ENCODE results near the gene VAPA.

The VAPA gene

DNA sequence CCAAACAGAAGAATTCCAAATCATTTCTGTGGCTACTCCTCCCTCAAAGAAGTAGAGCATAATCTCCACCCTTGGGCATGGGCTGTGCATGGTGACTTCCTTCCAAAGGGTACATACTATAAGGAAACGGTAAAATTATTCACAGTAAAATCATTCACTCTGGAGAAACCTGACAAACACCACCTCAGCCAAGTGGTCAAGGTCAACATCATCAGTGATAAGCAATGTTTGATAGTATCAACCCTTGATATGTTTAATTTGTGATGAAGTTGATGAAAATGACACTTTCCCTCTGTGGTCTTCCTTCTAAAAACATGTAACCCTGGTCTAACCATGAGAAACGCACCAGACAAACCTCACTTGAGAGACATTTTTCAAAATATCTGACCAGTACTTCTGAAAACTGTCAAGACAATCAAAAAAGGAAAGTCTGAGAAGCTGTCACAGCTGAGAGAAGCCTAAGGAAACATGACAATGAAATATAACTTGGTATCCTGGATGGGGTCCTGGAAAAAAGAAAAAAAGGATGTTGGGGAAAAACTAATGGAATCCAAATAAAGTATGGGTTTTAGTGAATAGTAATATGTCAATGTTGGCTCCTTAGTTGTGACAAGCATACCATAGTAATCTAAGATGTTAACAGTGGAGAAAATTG is 37.5 kb upstream of the VAPA start:
- Histone ChIP-seq H3K36me3 (ENCODE audit: control insufficient read depth, insufficient read depth, low read length) (no peaks in the 10 kb centered on the region), H3K27ac (ENCODE audit: low read depth, low read length) (no peak overlapping the region), H3K9ac (ENCODE audit: low read length) (no peak overlapping the region), H3K4me1 (ENCODE audit: control insufficient read depth, insufficient read depth, low read length) (no peaks in the 10 kb centered on the region), H3K27me3 (ENCODE audit: control insufficient read depth, insufficient read depth, low read length) (no peaks in the 10 kb centered on the region), H3K4me3 (ENCODE audit: low read length) (no peak overlapping the region)

- Histone ChIP-seq H3K36me3 (ENCODE audit: control insufficient read depth, insufficient read depth, low read length) (no peaks in the 10 kb centered on the region), H3K27ac (ENCODE audit: low read depth, low read length) (peak overlapping the region; percentile 12), H3K9ac (ENCODE audit: low read length) (no peak overlapping the region), H3K4me1 (ENCODE audit: control insufficient read depth, insufficient read depth, low read length) (no peaks in the 10 kb centered on the region), H3K4me3 (ENCODE audit: low read length) (peak overlapping the region; percentile 17), H3K27me3 (ENCODE audit: control insufficient read depth, insufficient read depth, low read length) (no peaks in the 10 kb centered on the region)
Measured at GRCh38 chr18:9876867-9877654, 36.8 kb upstream of the VAPA start.

DNA sequence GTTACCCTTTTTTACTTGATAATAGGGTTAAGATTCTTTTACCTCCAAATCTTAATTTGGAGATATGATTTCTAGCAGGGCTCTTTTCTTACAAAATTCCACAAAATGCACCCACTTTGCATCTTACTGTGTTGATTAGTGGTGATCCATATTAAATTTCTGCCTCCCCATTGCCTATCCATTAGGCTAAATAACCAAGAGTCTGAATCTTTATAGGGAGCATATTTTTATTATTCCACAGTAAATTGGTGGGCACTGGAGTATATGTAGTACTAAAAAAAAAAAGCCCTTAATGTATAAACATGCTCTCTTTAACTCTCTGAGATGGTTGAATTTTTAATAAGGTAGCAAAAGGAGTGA is 36.2 kb upstream of the VAPA start:
- Histone ChIP-seq H3K36me3 (ENCODE audit: control insufficient read depth, insufficient read depth, low read length) (no peaks in the 10 kb centered on the region), H3K27ac (ENCODE audit: low read depth, low read length) (no peak overlapping the region), H3K27me3 (ENCODE audit: control insufficient read depth, insufficient read depth, low read length) (no peaks in the 10 kb centered on the region), H3K4me1 (ENCODE audit: control insufficient read depth, insufficient read depth, low read length) (no peaks in the 10 kb centered on the region), H3K4me3 (ENCODE audit: low read length) (no peak overlapping the region), H3K9ac (ENCODE audit: low read length) (no peak overlapping the region)

- no peaks in the 10 kb centered on the region for H3K27me3 ChIP-seq (ENCODE audit: control insufficient read depth, insufficient read depth, low read length)
- H3K9ac ChIP-seq (ENCODE audit: low read length) = no peak overlapping the region
- no peaks in the 10 kb centered on the region for H3K36me3 ChIP-seq (ENCODE audit: control insufficient read depth, insufficient read depth, low read length)
- no peak overlapping the region for H3K4me3 ChIP-seq (ENCODE audit: low read length)
- H3K27ac ChIP-seq (ENCODE audit: low read depth, low read length) = no peak overlapping the region
- no peaks in the 10 kb centered on the region for H3K4me1 ChIP-seq (ENCODE audit: control insufficient read depth, insufficient read depth, low read length)
Measured at GRCh38 chr18:9878095-9878494, 35.7 kb upstream of the VAPA start.

- no peaks in the 10 kb centered on the region for H3K36me3 ChIP-seq (ENCODE audit: control insufficient read depth, insufficient read depth, low read length)
- no peak overlapping the region for H3K9ac ChIP-seq (ENCODE audit: low read length)
- no peak overlapping the region for H3K27ac ChIP-seq (ENCODE audit: low read depth, low read length)
- no peak overlapping the region for H3K4me3 ChIP-seq (ENCODE audit: low read length)
- no peaks in the 10 kb centered on the region for H3K27me3 ChIP-seq (ENCODE audit: control insufficient read depth, insufficient read depth, low read length)
- H3K4me1 ChIP-seq (ENCODE audit: control insufficient read depth, insufficient read depth, low read length) = no peaks in the 10 kb centered on the region
Measured at GRCh38 chr18:9878783-9879242, 35.0 kb upstream of the VAPA start.

GRCh38 chr18:9884090-9884489 is 29.7 kb upstream of the VAPA start:
- H3K4me3 ChIP-seq (ENCODE audit: low read length) = no peak overlapping the region

GRCh38 chr18:9884532-9885140 is 29.2 kb upstream of the VAPA start:
- H3K4me1 ChIP-seq (ENCODE audit: control insufficient read depth, insufficient read depth, low read length) = no peaks in the 10 kb centered on the region
- H3K4me3 ChIP-seq (ENCODE audit: low read length) = no peak overlapping the region
- H3K9ac ChIP-seq (ENCODE audit: low read length) = no peak overlapping the region
- no peaks in the 10 kb centered on the region for H3K36me3 ChIP-seq (ENCODE audit: control insufficient read depth, insufficient read depth, low read length)
- no peaks in the 10 kb centered on the region for H3K27me3 ChIP-seq (ENCODE audit: control insufficient read depth, insufficient read depth, low read length)
- peak overlapping the region; percentile 46 for H3K27ac ChIP-seq (ENCODE audit: low read depth, low read length)

More at GRCh38 chr18:9884090-9884489, 29.7 kb upstream of the VAPA start:
- Histone ChIP-seq H3K27ac (ENCODE audit: low read depth, low read length) (peak overlapping the region; percentile 46), H3K4me1 (ENCODE audit: control insufficient read depth, insufficient read depth, low read length) (no peaks in the 10 kb centered on the region), H3K36me3 (ENCODE audit: control insufficient read depth, insufficient read depth, low read length) (no peaks in the 10 kb centered on the region), H3K9ac (ENCODE audit: low read length) (no peak overlapping the region), H3K27me3 (ENCODE audit: control insufficient read depth, insufficient read depth, low read length) (no peaks in the 10 kb centered on the region)

DNA sequence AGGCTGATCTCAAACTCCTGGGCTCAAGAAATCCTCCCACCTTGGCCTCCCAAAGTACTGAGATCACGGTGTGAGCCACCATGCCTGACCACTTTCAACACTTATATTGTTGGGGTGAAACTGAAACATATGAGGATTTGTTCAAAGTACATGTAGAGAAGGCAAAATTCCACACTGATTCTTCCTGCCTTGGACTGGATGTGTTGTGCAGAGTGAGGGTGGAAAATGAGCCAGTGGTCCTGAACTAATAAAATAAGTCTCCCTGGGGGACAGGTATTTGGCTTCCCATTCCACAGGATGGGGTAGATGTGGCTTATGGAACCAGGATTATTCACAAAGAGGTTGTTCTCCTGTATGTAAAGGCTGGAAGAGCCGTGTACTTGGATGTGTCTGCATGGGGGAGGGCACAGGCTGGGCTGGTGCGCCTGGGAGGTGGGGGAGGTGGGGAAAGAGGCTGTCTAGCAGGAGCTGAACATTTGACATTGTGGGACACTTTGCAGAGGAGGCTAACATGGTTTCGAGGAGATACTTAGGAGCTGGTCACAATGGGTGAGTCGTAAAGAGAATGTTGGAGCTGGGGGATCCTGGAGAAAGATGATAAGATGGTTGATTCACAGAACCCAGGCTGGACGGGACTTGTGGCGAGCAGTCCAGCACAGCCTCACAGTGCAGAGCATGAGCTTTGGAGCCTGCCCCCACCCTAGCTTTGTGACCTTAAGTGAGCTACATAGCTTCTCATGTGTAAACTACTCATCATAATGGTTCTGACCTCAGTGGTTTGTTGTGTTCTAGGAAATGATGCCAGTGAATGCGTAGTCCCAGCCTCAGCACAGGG is 28.4 kb upstream of the VAPA start, which contains the start of gene TXNDC2:
TSS of gene TXNDC2 (plus strand) at position 804 of the 835 bp plus-strand sequence. CDS start 708 bp downstream, outside the sequence.
- Histone ChIP-seq H3K27me3 (ENCODE audit: control insufficient read depth, insufficient read depth, low read length) (no peaks in the 10 kb centered on the region), H3K27ac (ENCODE audit: low read depth, low read length) (no peak within 1 kb of the TSS), H3K9ac (ENCODE audit: low read length) (no peak within 1 kb of the TSS), H3K4me3 (ENCODE audit: low read length) (no peak within 1 kb of the TSS), H3K4me1 (ENCODE audit: control insufficient read depth, insufficient read depth, low read length) (no peaks in the 10 kb centered on the region), H3K36me3 (ENCODE audit: control insufficient read depth, insufficient read depth, low read length) (no peaks in the 10 kb centered on the region)

GRCh38 chr18:9886005-9886348 is 27.8 kb upstream of the VAPA start:
- no peaks in the 10 kb centered on the region for H3K4me1 ChIP-seq (ENCODE audit: control insufficient read depth, insufficient read depth, low read length)
- H3K36me3 ChIP-seq (ENCODE audit: control insufficient read depth, insufficient read depth, low read length) = no peaks in the 10 kb centered on the region
- no peak overlapping the region for H3K27ac ChIP-seq (ENCODE audit: low read depth, low read length)
- H3K9ac ChIP-seq (ENCODE audit: low read length) = no peak overlapping the region
- no peak overlapping the region for H3K4me3 ChIP-seq (ENCODE audit: low read length)
- H3K27me3 ChIP-seq (ENCODE audit: control insufficient read depth, insufficient read depth, low read length) = no peaks in the 10 kb centered on the region

GRCh38 chr18:9887992-9888391 is 25.8 kb upstream of the VAPA start:
- H3K9ac ChIP-seq (ENCODE audit: low read length) = no peak overlapping the region
- no peaks in the 10 kb centered on the region for H3K36me3 ChIP-seq (ENCODE audit: control insufficient read depth, insufficient read depth, low read length)

GRCh38 chr18:9890196-9890595 is 23.6 kb upstream of the VAPA start:
- H3K4me1 ChIP-seq (ENCODE audit: control insufficient read depth, insufficient read depth, low read length) = no peaks in the 10 kb centered on the region
- no peaks in the 10 kb centered on the region for H3K36me3 ChIP-seq (ENCODE audit: control insufficient read depth, insufficient read depth, low read length)
- H3K9ac ChIP-seq (ENCODE audit: low read length) = no peak overlapping the region
- H3K4me3 ChIP-seq (ENCODE audit: low read length) = no peak overlapping the region
- H3K27me3 ChIP-seq (ENCODE audit: control insufficient read depth, insufficient read depth, low read length) = no peaks in the 10 kb centered on the region
- no peak overlapping the region for H3K27ac ChIP-seq (ENCODE audit: low read depth, low read length)

More at GRCh38 chr18:9887992-9888391, 25.8 kb upstream of the VAPA start:
- H3K4me1 ChIP-seq (ENCODE audit: control insufficient read depth, insufficient read depth, low read length) = no peaks in the 10 kb centered on the region
- H3K4me3 ChIP-seq (ENCODE audit: low read length) = no peak overlapping the region
- H3K27ac ChIP-seq (ENCODE audit: low read depth, low read length) = no peak overlapping the region
- H3K27me3 ChIP-seq (ENCODE audit: control insufficient read depth, insufficient read depth, low read length) = no peaks in the 10 kb centered on the region

DNA sequence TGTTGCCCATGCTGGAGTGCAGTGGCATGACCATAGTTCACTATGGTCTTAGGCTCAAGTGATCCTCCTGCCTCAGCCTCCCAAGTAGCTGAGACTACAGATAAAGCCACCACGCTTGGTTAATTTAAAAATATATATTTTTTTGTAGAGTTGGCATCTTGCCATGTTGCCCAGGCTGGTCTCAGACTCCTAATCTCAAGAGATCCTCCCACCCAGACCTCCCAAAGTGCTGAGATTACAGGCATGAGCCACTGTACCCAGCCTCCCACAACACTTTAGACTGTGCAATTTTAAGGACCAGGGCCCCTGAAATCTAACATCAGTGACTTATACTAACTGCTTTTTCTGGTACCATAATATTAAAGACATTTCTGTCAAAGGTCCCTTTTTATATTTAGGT is 22.9 kb upstream of the VAPA start:
- Histone ChIP-seq H3K4me1 (ENCODE audit: control insufficient read depth, insufficient read depth, low read length) (no peaks in the 10 kb centered on the region), H3K9ac (ENCODE audit: low read length) (no peak overlapping the region), H3K27me3 (ENCODE audit: control insufficient read depth, insufficient read depth, low read length) (no peaks in the 10 kb centered on the region), H3K4me3 (ENCODE audit: low read length) (no peak overlapping the region), H3K27ac (ENCODE audit: low read depth, low read length) (no peak overlapping the region), H3K36me3 (ENCODE audit: control insufficient read depth, insufficient read depth, low read length) (no peaks in the 10 kb centered on the region)

Measured in rectal smooth muscle tissue (tissue), 1 donor.